Keratinocyte (primary cell): ENCODE measurements around the gene SPRYD3. TPM values are rescaled to one million over a fixed set of nuclear protein-coding genes. Genes with fewer than 3 reads are reported as not detected.

Source experiments
- DNase-seq: peaks from one replicate; pipeline ENCODE4 v3.0.0-alpha.2; 2011; ENCODE audit warnings: low read depth, missing footprints, low spot score
- FAIRE-seq: peaks from 2 replicates; lab custom pipeline; 2011; peaks lifted over from hg19 to GRCh38; lab: Jason Lieb, UNC
- H2AFZ ChIP-seq: 2 replicates; pipeline ENCODE4 v1.6.0; 2012; ENCODE audit warnings: low read length, control low read depth, inconsistent platforms; ENCODE audit not compliant: control insufficient read depth
- H3K27ac ChIP-seq: 2 replicates; pipeline ENCODE4 v1.5.1; 2011; ENCODE audit warnings: low read length; ENCODE audit not compliant: control insufficient read depth, insufficient read depth
- H3K27me3 ChIP-seq: 3 replicates; pipeline ENCODE4 v1.6.0; 2011; ENCODE audit warnings: low read length; ENCODE audit not compliant: control insufficient read depth, insufficient read depth; ENCODE audit errors: extremely low read depth
- H3K36me3 ChIP-seq, 2 experiments: 2 replicates in 1 of 2; 3 replicates in 1 of 2; pipeline ENCODE4 v1.5.1; 2011; ENCODE audit warnings: low read length in 2 of 2, mild to moderate bottlenecking in 1 of 2; ENCODE audit not compliant: control insufficient read depth in 2 of 2, insufficient read depth in 2 of 2; ENCODE audit errors: extremely low read depth in 1 of 2
- H3K4me1 ChIP-seq: 3 replicates; pipeline ENCODE4 v1.5.1; 2011; ENCODE audit warnings: low read length; ENCODE audit not compliant: control insufficient read depth, insufficient read depth; ENCODE audit errors: extremely low read depth
- H3K4me2 ChIP-seq: 3 replicates; pipeline ENCODE4 v1.6.0; 2011; ENCODE audit warnings: low read depth, low read length; ENCODE audit not compliant: control insufficient read depth, insufficient read depth; ENCODE audit errors: extremely low read depth
- H3K4me3 ChIP-seq, 3 experiments: fragments of 200-600 bp in 1 of 3; sonication (generic) in 1 of 3; 2 replicates in 2 of 3; 3 replicates in 1 of 3; pipeline ENCODE4 v1.5.1; 2011 to 2016; ENCODE audit warnings: low read length in 3 of 3, mild to moderate bottlenecking in 3 of 3, control low read depth in 2 of 3, inconsistent platforms in 1 of 3, low read depth in 1 of 3, mixed read lengths in 1 of 3, mixed run types in 1 of 3, moderate library complexity in 1 of 3; ENCODE audit not compliant: control insufficient read depth in 2 of 3, insufficient read depth in 2 of 3; ENCODE audit errors: extremely low read depth in 1 of 3
- H3K79me2 ChIP-seq: 2 replicates; pipeline ENCODE4 v1.6.0; 2012; ENCODE audit warnings: low read length; ENCODE audit not compliant: control insufficient read depth, insufficient read depth
- H3K9ac ChIP-seq: 3 replicates; pipeline ENCODE4 v1.6.0; 2011; ENCODE audit warnings: low read length; ENCODE audit not compliant: control insufficient read depth, insufficient read depth; ENCODE audit errors: extremely low read depth
- H3K9me1 ChIP-seq: 3 replicates; pipeline ENCODE4 v1.6.0; 2011; ENCODE audit warnings: low read length; ENCODE audit not compliant: control insufficient read depth, insufficient read depth; ENCODE audit errors: extremely low read depth
- H3K9me3 ChIP-seq: 2 replicates; pipeline ENCODE4 v1.5.1; 2012; ENCODE audit warnings: low read depth, low read length; ENCODE audit not compliant: control insufficient read depth
- H4K20me1 ChIP-seq: 3 replicates; pipeline ENCODE4 v1.6.0; 2011; ENCODE audit warnings: low read length; ENCODE audit not compliant: control insufficient read depth, insufficient read depth; ENCODE audit errors: extremely low read depth
- CTCF ChIP-seq, 3 experiments: IDR thresholded peaks in 1 of 3; conservative IDR thresholded peaks in 1 of 3; optimal IDR thresholded peaks in 1 of 3; 2 replicates in 2 of 3; 3 replicates in 1 of 3; pipeline versions ENCODE3 to v1.5.1; 2011; ENCODE audit warnings: low read length in 3 of 3, mild to moderate bottlenecking in 3 of 3, moderate library complexity in 2 of 3, control low read depth in 1 of 3, inconsistent platforms in 1 of 3; ENCODE audit not compliant: insufficient read depth in 2 of 3; ENCODE audit errors: extremely low read depth in 1 of 3
- EZH2 ChIP-seq: IDR thresholded peaks from one replicate; pipeline ENCODE4 v1.6.1; 2012; ENCODE audit warnings: inconsistent platforms, mild to moderate bottlenecking, low read length, moderate library complexity
- dilution Hi-C: fragments of 300-500 bp; cut with MboI; formaldehyde crosslinking; loops from one replicate; pipeline ENCODE4 v1.7.0; 2020; ENCODE audit warnings: low sequenced_read_pairs; ENCODE audit not compliant: extremely low pct_ligation_motif_present
- polyA plus RNA-seq, 5 experiments: library from polyadenylated mRNA; depleted of rRNA in 3 of 5; stranded (reverse) in 3 of 5; stranded (forward) in 1 of 5; unstranded in 1 of 5; fragments of >200 nt; gene quantifications; 1 replicate in 1 of 5; 2 replicates in 3 of 5; 3 replicates in 1 of 5; pipeline versions ENCODE4 v1.2.1 to v1.2.3, GENCODE V29; 2011 to 2012; ENCODE audit warnings: missing spikeins in 2 of 5, low read depth in 1 of 5, low replicate concordance in 1 of 5

The SPRYD3 gene
- polyA plus RNA-seq, 1 donor (not counting 4 experiments of a cell fraction or from before 2014, with no cell fraction given) = 27.5 TPM

GRCh38 chr12:53052419-53053217 lies 26.6 kb downstream of the SPRYD3 start:
- H3K27ac ChIP-seq = no peak overlapping the region
- DNase-seq (no peak), FAIRE-seq (no peak)
- no peak overlapping the region for H3K4me3 ChIP-seq
- no peak overlapping the region for H2AFZ ChIP-seq
- peak overlapping the region; percentile 79 for H3K4me2 ChIP-seq
- dilution Hi-C loops = no loop called here
- H3K79me2 ChIP-seq = no peaks in the 10 kb centered on the region
- peaks cover 40% of the 10 kb centered on the region for H3K4me1 ChIP-seq
- TF ChIP-seq CTCF (optimal IDR thresholded peaks at IDR 0.05 in 1 of 3, IDR thresholded peaks at IDR 0.05 in 1 of 3, conservative IDR thresholded peaks at IDR 0.05 in 1 of 3; ENCODE audit: extremely low read depth in 1 of 3, insufficient read depth in 2 of 3, low read length in 3 of 3) = no peak
- no peaks in the 10 kb centered on the region for H3K27me3 ChIP-seq
- no peak overlapping the region for H3K9ac ChIP-seq
- H3K36me3 ChIP-seq = peaks cover 0 to 3% of the 10 kb centered on the region in 2 experiments
- H3K9me1 ChIP-seq = peaks cover 3% of the 10 kb centered on the region
- no peaks in the 10 kb centered on the region for H3K9me3 ChIP-seq
- no peaks in the 10 kb centered on the region for H4K20me1 ChIP-seq

- DNase-seq = no peak
- H3K27ac ChIP-seq = no peak overlapping the region
- no peak for FAIRE-seq
- no peaks in the 10 kb centered on the region for H3K27me3 ChIP-seq
- H2AFZ ChIP-seq = no peak overlapping the region
- no peak overlapping the region for H3K9ac ChIP-seq
- peaks cover 42% of the 10 kb centered on the region for H3K4me1 ChIP-seq
- no peak overlapping the region for H3K4me3 ChIP-seq
- TF ChIP-seq EZH2 (no peak), CTCF (optimal IDR thresholded peaks at IDR 0.05 in 1 of 3, IDR thresholded peaks at IDR 0.05 in 1 of 3, conservative IDR thresholded peaks at IDR 0.05 in 1 of 3; ENCODE audit: extremely low read depth in 1 of 3, insufficient read depth in 2 of 3, low read length in 3 of 3) (no peak)
- dilution Hi-C loops = no loop called here
- H3K9me3 ChIP-seq = no peaks in the 10 kb centered on the region
- H3K36me3 ChIP-seq = peaks cover 0 to 3% of the 10 kb centered on the region in 2 experiments
- peaks cover 3% of the 10 kb centered on the region for H3K9me1 ChIP-seq
- no peaks in the 10 kb centered on the region for H4K20me1 ChIP-seq
- no peaks in the 10 kb centered on the region for H3K79me2 ChIP-seq
- no peak overlapping the region for H3K4me2 ChIP-seq
These were observed 27.2 kb downstream of the SPRYD3 start for GRCh38 chr12:53051881-53052412.
